Fibroblast of the aortic adventitia (primary cell): Measurements from ENCODE around the gene ATL1. TPM values are rescaled to one million over a fixed set of nuclear protein-coding genes. Genes with fewer than 3 reads are reported as not detected.

Experiments
- DNase-seq: peaks from one replicate; pipeline ENCODE4 v3.0.0-alpha.2; 2010; ENCODE audit warnings: low read depth
- H3K4me3 ChIP-seq: 2 replicates; pipeline ENCODE4 v1.5.1; 2011; ENCODE audit warnings: low read depth, mild to moderate bottlenecking, control low read depth, low read length, moderate library complexity
- CTCF ChIP-seq: IDR thresholded peaks from 2 replicates; pipeline ENCODE4 v1.5.1; 2011; ENCODE audit warnings: mild to moderate bottlenecking, low read length, control low read depth, inconsistent platforms; ENCODE audit not compliant: insufficient read depth
- total RNA-seq: library from RNA; depleted of rRNA; stranded (reverse); fragments of >200 nt; gene quantifications from 2 replicates; pipeline ENCODE4 v1.2.3, GENCODE V29; 2012; ENCODE audit warnings: low replicate concordance

ATL1 gene
- total RNA-seq, 1 donor: 10.7 TPM

GRCh38 chr14:50633954-50634353 is 74.0 kb downstream of the ATL1 start:
- no peak for DNase-seq
- no peak overlapping the region for H3K4me3 ChIP-seq
- TF ChIP-seq CTCF: no peak

- TF ChIP-seq CTCF: no peak
- no peak overlapping the region for H3K4me3 ChIP-seq
- DNase-seq: peak; percentile 54
These were observed 75.2 kb downstream of the ATL1 start for GRCh38 chr14:50635141-50635540.

GRCh38 chr14:50647282-50647681 is 87.3 kb downstream of the ATL1 start:
- H3K4me3 ChIP-seq: no peak overlapping the region
- TF ChIP-seq CTCF: no peak
- no peak for DNase-seq

- no peak for DNase-seq
- H3K4me3 ChIP-seq: no peak overlapping the region
- TF ChIP-seq CTCF: no peak
These were observed 87.8 kb downstream of the ATL1 start for GRCh38 chr14:50647753-50648152.

- no peak for TF ChIP-seq CTCF
- H3K4me3 ChIP-seq: no peak overlapping the region
These were observed 89.7 kb downstream of the ATL1 start for GRCh38 chr14:50649691-50650090.

GRCh38 chr14:50656776-50657175 is 96.8 kb downstream of the ATL1 start:
- TF ChIP-seq CTCF: no peak
- DNase-seq: peak; percentile 65
- no peak overlapping the region for H3K4me3 ChIP-seq

More at GRCh38 chr14:50649691-50650090, 89.7 kb downstream of the ATL1 start:
- no peak for DNase-seq

GRCh38 chr14:50657753-50658152 is 97.8 kb downstream of the ATL1 start:
- DNase-seq: peak; percentile 62
- H3K4me3 ChIP-seq: peak overlapping the region; percentile 1
- TF ChIP-seq CTCF: no peak
